NCI-H2196 (cell line): ENCODE measurements around the gene GTF3C5.
"Not testable (repeated sequence)": the region's sequence is repeated elsewhere in the genome, so short reads cannot be mapped to it uniquely, and the experiment has no call there.

Source experiments
- DNase-seq: peaks from one replicate; lab custom pipeline; 2025; ENCODE audit not compliant: unreplicated experiment; lab: John Stamatoyannopoulos, UW

Gene GTF3C5

GRCh38 chr9:132995879-132996278, 34.9 kb upstream of the GTF3C5 start:
- no peak for DNase-seq

- DNase-seq, result no peak
Observed at GRCh38 chr9:132996526-132996925, 34.3 kb upstream of the GTF3C5 start.

- DNase-seq, result no peak
Observed at GRCh38 chr9:132997591-132997990, 33.2 kb upstream of the GTF3C5 start.

- not testable (repeated sequence) for DNase-seq
Observed at GRCh38 chr9:132998221-132998620, 32.6 kb upstream of the GTF3C5 start.

- DNase-seq, result no peak
Observed at GRCh38 chr9:132998831-132999635, 31.8 kb upstream of the GTF3C5 start.

GRCh38 chr9:133002147-133003070, 28.4 kb upstream of the GTF3C5 start:
- DNase-seq, result no peak

GRCh38 chr9:133003071-133003461, 27.7 kb upstream of the GTF3C5 start:
- no peak for DNase-seq

- DNase-seq, result no peak
Observed at GRCh38 chr9:133003671-133004090, 27.1 kb upstream of the GTF3C5 start.

- DNase-seq, result no peak
Observed at GRCh38 chr9:133004091-133004998, 26.5 kb upstream of the GTF3C5 start.

- no peak for DNase-seq
Observed at GRCh38 chr9:133004999-133005760, 25.6 kb upstream of the GTF3C5 start.

GRCh38 chr9:133005957-133006356, 24.8 kb upstream of the GTF3C5 start:
- no peak for DNase-seq

- DNase-seq, result no peak
Observed at GRCh38 chr9:133006731-133007352, 24.0 kb upstream of the GTF3C5 start.

- no peak for DNase-seq
Observed at GRCh38 chr9:133008406-133008805, 22.4 kb upstream of the GTF3C5 start.

GRCh38 chr9:133008824-133009223, 22.0 kb upstream of the GTF3C5 start:
- no peak for DNase-seq

GRCh38 chr9:133009906-133010582, 20.8 kb upstream of the GTF3C5 start:
- no peak for DNase-seq

- no peak for DNase-seq
Observed at GRCh38 chr9:133014696-133015095, 16.1 kb upstream of the GTF3C5 start.

GRCh38 chr9:133023117-133023890, 7.5 kb upstream of the GTF3C5 start:
- no peak for DNase-seq

GRCh38 chr9:133026426-133026825, 4.4 kb upstream of the GTF3C5 start:
- no peak for DNase-seq
